PC-3 (cell line): ENCODE results near the gene PCDHA12. TPM values are rescaled to one million over a fixed set of nuclear protein-coding genes. Genes with fewer than 3 reads are reported as not detected.
"Not testable (repeated sequence)": the region's sequence is repeated elsewhere in the genome, so short reads cannot be mapped to it uniquely, and the experiment has no call there.

Experiments used
- ATAC-seq: fragments of 200-7000 bp; cut with Tn5 transposase; 2 replicates; pipeline ENCODE4 v1.9.1; 2020; ENCODE audit warnings: mild to moderate bottlenecking, moderate library complexity
- BruUV-seq: library from RNA; stranded (reverse); fragments of 400-500 nt; replicated peaks from 2 replicates; lab custom pipeline; 2021; lab: Mats Ljungman, UMichigan
- CTCF ChIA-PET: fragments of 300-600 bp; sonication (Branson Sonifier 250); formaldehyde crosslinking; loops from one replicate; lab custom pipeline; 2022; ENCODE audit warnings: antibody characterized with exemption; lab: Charles Lee
- POLR2A ChIA-PET: fragments of 300-600 bp; sonication (Branson Sonifier 250); formaldehyde crosslinking; loops from one replicate; lab custom pipeline; 2022; ENCODE audit warnings: antibody characterized with exemption; ENCODE audit not compliant: unreplicated experiment; lab: Charles Lee
- DNase-seq: peaks from one replicate; pipeline ENCODE4 v3.0.0-alpha.2; 2015
- H2AFZ ChIP-seq: fragments of 300-600 bp; sonication (generic); 2 replicates; pipeline ENCODE4 v1.6.0; 2016; ENCODE audit warnings: antibody characterized with exemption, low read length
- H3F3A ChIP-seq: fragments of 300-600 bp; sonication (generic); one replicate; pipeline ENCODE4 v1.6.0; 2017; ENCODE audit warnings: antibody characterized with exemption, low read length, control low read depth, mild to moderate bottlenecking; ENCODE audit not compliant: unreplicated experiment
- H3K27ac ChIP-seq: fragments of 300-600 bp; sonication (generic); 2 replicates; pipeline ENCODE4 v1.5.1; 2016; ENCODE audit warnings: mild to moderate bottlenecking, low read length
- H3K27me3 ChIP-seq: fragments of 300-600 bp; sonication (generic); 2 replicates; pipeline ENCODE4 v1.6.1; 2016; ENCODE audit warnings: low read length, mixed read lengths
- H3K36me3 ChIP-seq: fragments of 300-600 bp; sonication (generic); 2 replicates; pipeline ENCODE4 v1.6.1; 2016; ENCODE audit warnings: low read depth, mixed run types, low read length, mixed read lengths
- H3K4me1 ChIP-seq: fragments of 300-600 bp; sonication (generic); 2 replicates; pipeline ENCODE4 v1.5.1; 2016; ENCODE audit warnings: low read length; ENCODE audit not compliant: insufficient read depth
- H3K4me2 ChIP-seq: fragments of 300-600 bp; sonication (generic); 2 replicates; pipeline ENCODE4 v1.6.0; 2016; ENCODE audit warnings: low read length
- H3K4me3 ChIP-seq: fragments of 300-600 bp; sonication (generic); 2 replicates; pipeline ENCODE4 v1.5.1; 2016; ENCODE audit warnings: mild to moderate bottlenecking, low read length, mixed read lengths
- H3K79me2 ChIP-seq: fragments of 300-600 bp; sonication (generic); 2 replicates; pipeline ENCODE4 v1.6.1; 2017; ENCODE audit warnings: low read length, mixed read lengths
- H3K9ac ChIP-seq: fragments of 300-600 bp; sonication (generic); 2 replicates; pipeline ENCODE4 v1.6.0; 2016; ENCODE audit warnings: mild to moderate bottlenecking, low read length
- H3K9me2 ChIP-seq: fragments of 300-600 bp; sonication (generic); replicated peaks from 2 replicates; pipeline ENCODE4 v1.6.1; 2016; ENCODE audit warnings: mixed run types, low read length, mixed read lengths
- H3K9me3 ChIP-seq: fragments of 300-600 bp; sonication (generic); 2 replicates; pipeline ENCODE4 v1.6.1; 2016; ENCODE audit warnings: low read length, mixed read lengths
- H4K20me1 ChIP-seq: fragments of 300-600 bp; sonication (generic); 2 replicates; pipeline ENCODE4 v1.6.1; 2016; ENCODE audit warnings: low read length, mixed read lengths
- CTCF ChIP-seq: fragments of 300-600 bp; sonication (generic); conservative IDR thresholded peaks from 2 replicates; pipeline ENCODE4 v1.5.1; 2017; ENCODE audit warnings: antibody characterized with exemption, low read depth, mild to moderate bottlenecking, low read length
- EZH2 ChIP-seq: fragments of 300-600 bp; sonication (generic); IDR thresholded peaks from one replicate; pipeline ENCODE4 v1.6.1; 2017; ENCODE audit warnings: antibody characterized with exemption, mild to moderate bottlenecking, low read length; ENCODE audit not compliant: unreplicated experiment
- EZH2phosphoT487 ChIP-seq: fragments of 300-600 bp; sonication (generic); IDR thresholded peaks from 2 replicates; pipeline ENCODE4 v1.6.1; 2018; ENCODE audit warnings: mild to moderate bottlenecking, antibody characterized with exemption, low read length, borderline replicate concordance
- intact Hi-C: fragments of 100-400 bp; cut with micrococcal nuclease; formaldehyde crosslinking; loops from 2 replicates; pipeline ENCODE4 v1.9.0; 2023
- total RNA-seq: library from RNA; depleted of rRNA; stranded (reverse); fragments of >200 nt; gene quantifications from 2 replicates; pipeline ENCODE4 v1.2.3, GENCODE V29; 2014

The PCDHA12 gene
- total RNA-seq, 1 experiment from 2014 or later, result 8.2 TPM

GRCh38 chr5:140869555-140869886, 5.6 kb upstream of the PCDHA12 start:
- DNase-seq (no peak), ATAC-seq (no peak)
- Histone ChIP-seq H3K79me2 (0 out of 2 replicates have a peak, but pooled peaks cover 5% of the 10 kb centered on the region), H3K4me3 (no peak overlapping the region), H3K9ac (no peak overlapping the region), H3K27me3 (no peaks in the 10 kb centered on the region), H3K36me3 (no peaks in the 10 kb centered on the region; the same call in 1 of the 2 replicates), H3K4me2 (no peak overlapping the region), H4K20me1 (no peaks in the 10 kb centered on the region), H3F3A (no peaks in the 10 kb centered on the region), H3K9me2 (no peaks in the 10 kb centered on the region), H2AFZ (no peak overlapping the region), H3K27ac (no peak overlapping the region), H3K4me1 (peaks cover 10% of the 10 kb centered on the region; the same call in 1 of the 2 replicates), H3K9me3 (no peaks in the 10 kb centered on the region)
- intact Hi-C loops, result no loop called here
- BruUV-seq, result no TSS peak
- POLR2A ChIA-PET, result no interaction called here
- CTCF ChIA-PET, result no interaction called here
- TF ChIP-seq EZH2, result no peak
- no peak for TF ChIP-seq EZH2phosphoT487

- H3K4me3 ChIP-seq, result no peak overlapping the region
- TF ChIP-seq EZH2 (no peak), CTCF (no peak), EZH2phosphoT487 (no peak)
- no peaks in the 10 kb centered on the region for H3K9me2 ChIP-seq
- H3K9ac ChIP-seq, result no peak overlapping the region
- no peaks in the 10 kb centered on the region for H3K9me3 ChIP-seq
- no peak for DNase-seq
- no peaks in the 10 kb centered on the region for H3F3A ChIP-seq
- no peak overlapping the region for H3K27ac ChIP-seq
- no peaks in the 10 kb centered on the region; the same call in 1 of the 2 replicates for H3K36me3 ChIP-seq
- no TSS peak for BruUV-seq
- peaks cover 14% of the 10 kb centered on the region for H3K4me1 ChIP-seq
- H4K20me1 ChIP-seq, result no peaks in the 10 kb centered on the region
- POLR2A ChIA-PET, result no interaction called here
- H3K27me3 ChIP-seq, result no peaks in the 10 kb centered on the region
- intact Hi-C loops, result no loop called here
- H3K79me2 ChIP-seq, result 0 out of 2 replicates have a peak, but pooled peaks cover 9% of the 10 kb centered on the region
- CTCF ChIA-PET, result no interaction called here
- no peak for ATAC-seq
- H2AFZ ChIP-seq, result no peak overlapping the region
- H3K4me2 ChIP-seq, result no peak overlapping the region
Observed at GRCh38 chr5:140870221-140871201, 4.6 kb upstream of the PCDHA12 start.

- H3K79me2 ChIP-seq, POLR2A ChIA-PET, H3K4me3 ChIP-seq, H3K36me3 ChIP-seq, H3K27ac ChIP-seq, CTCF ChIA-PET, H3K9me3 ChIP-seq, H3K9ac ChIP-seq, DNase-seq, BruUV-seq, H4K20me1 ChIP-seq, H2AFZ ChIP-seq, H3F3A ChIP-seq, ATAC-seq, H3K9me2 ChIP-seq, intact Hi-C loops, H3K27me3 ChIP-seq: not testable (repeated sequence)
- Histone ChIP-seq H3K4me2 (0 out of 2 replicates have a peak overlapping the region, but pooled peaks have one; percentile 89), H3K4me1 (peaks cover 22% of the 10 kb centered on the region)
Observed at GRCh38 chr5:140876541-140877261, 1.6 kb downstream of the PCDHA12 start.
